ENCODE measurements around the gene IFT122. TPM values are rescaled to one million over a fixed set of nuclear protein-coding genes. Genes with fewer than 3 reads are reported as not detected.

IFT122 gene
- total RNA-seq, 2 donors from 2014 or later = 60.8 to 91.3 TPM

DNA sequence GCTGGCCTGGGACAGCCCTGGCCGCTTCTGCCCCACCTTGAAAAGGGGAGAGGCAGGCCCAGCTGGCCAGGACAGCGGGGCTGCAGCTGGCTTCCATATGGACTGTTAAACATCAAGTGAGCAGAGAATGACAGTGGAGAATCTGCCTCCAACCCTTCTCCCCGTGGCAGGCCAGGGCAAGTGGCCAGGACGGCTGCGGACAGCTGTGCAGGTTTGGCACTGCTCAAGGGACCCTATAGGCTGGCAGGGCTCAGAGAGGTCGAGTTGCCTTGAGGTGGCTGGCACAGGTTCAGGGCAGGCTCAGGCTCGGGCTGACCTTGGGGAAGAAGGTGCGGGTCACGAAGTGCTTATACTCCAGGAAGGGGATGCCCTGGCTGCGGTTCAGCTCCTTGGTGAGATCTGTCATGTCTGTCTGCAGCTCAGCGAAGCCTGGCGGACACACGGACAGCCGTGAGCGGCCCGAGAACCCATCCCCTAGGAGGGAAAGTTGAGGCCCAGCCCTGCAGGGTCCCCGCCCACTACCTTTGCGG, 127.2 kb downstream of the IFT122 start:
- TF ChIP-seq POLR2A (IDR thresholded peaks at IDR 0.05) (no peak), POLR2AphosphoS5 (IDR thresholded peaks at IDR 0.05) (no peak), CTCF (IDR thresholded peaks at IDR 0.05) (no peak)
- H3K27me3 ChIP-seq (replicated peaks; ENCODE audit: insufficient read depth) = no peaks in the 10 kb centered on the region
- 65% methylated on average over 18 of the region's 18 CpGs for WGBS
- intact Hi-C loops (cut with DNase I) = no loop called here
- no peak for DNase-seq (ENCODE audit: low spot score)
- no peaks in the 10 kb centered on the region for H3K4me1 ChIP-seq (replicated peaks)
- H3K4me3 ChIP-seq = no peak overlapping the region
- no peaks in the 10 kb centered on the region for H3K9me3 ChIP-seq
- no peaks in the 10 kb centered on the region for H3K36me3 ChIP-seq
- no peak overlapping the region for H3K27ac ChIP-seq

- no peaks in the 10 kb centered on the region for H3K27me3 ChIP-seq (replicated peaks; ENCODE audit: insufficient read depth)
- no peak overlapping the region for H3K27ac ChIP-seq
- WGBS = 49% methylated on average over 6 of the region's 6 CpGs
Measured at GRCh38 chr3:129567939-129568338, 127.9 kb downstream of the IFT122 start.

DNA sequence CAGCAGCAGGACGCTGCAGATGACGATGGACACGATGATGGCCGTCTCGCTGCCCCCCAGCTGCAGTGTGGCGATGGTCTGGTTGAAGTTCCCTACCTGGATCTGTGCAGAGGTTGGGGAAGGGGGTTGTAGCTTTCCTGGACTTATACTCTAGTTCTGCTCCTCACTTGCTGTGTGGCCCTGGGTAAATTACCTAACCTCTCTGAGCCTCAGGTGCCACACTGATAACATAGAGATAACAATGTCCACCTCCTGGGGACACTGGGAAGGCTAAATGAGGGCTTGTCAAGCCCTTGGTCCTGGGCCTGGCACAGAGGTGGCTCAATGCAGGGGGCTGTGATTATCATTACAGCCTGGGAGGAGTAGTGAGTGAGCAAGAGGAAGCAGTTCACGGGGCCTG, 129.8 kb downstream of the IFT122 start:
- no peaks in the 10 kb centered on the region for H3K27me3 ChIP-seq (replicated peaks; ENCODE audit: insufficient read depth)
- H3K9me3 ChIP-seq = no peaks in the 10 kb centered on the region
- no peak for DNase-seq (ENCODE audit: low spot score)
- TF ChIP-seq POLR2A (IDR thresholded peaks at IDR 0.05) (no peak), CTCF (IDR thresholded peaks at IDR 0.05) (no peak), POLR2AphosphoS5 (IDR thresholded peaks at IDR 0.05) (no peak)
- H3K4me3 ChIP-seq = no peak overlapping the region
- 96% methylated on average over 7 of the region's 7 CpGs for WGBS
- no peaks in the 10 kb centered on the region for H3K4me1 ChIP-seq (replicated peaks)
- intact Hi-C loops (cut with DNase I) = no loop called here
- no peaks in the 10 kb centered on the region for H3K36me3 ChIP-seq
- no peak overlapping the region for H3K27ac ChIP-seq

More at GRCh38 chr3:129567939-129568338, 127.9 kb downstream of the IFT122 start:
- no peak for DNase-seq (ENCODE audit: low spot score)
- Histone ChIP-seq H3K4me1 (replicated peaks) (no peaks in the 10 kb centered on the region), H3K9me3 (no peaks in the 10 kb centered on the region), H3K4me3 (no peak overlapping the region), H3K36me3 (no peaks in the 10 kb centered on the region)
- intact Hi-C loops (cut with DNase I) = no loop called here
- TF ChIP-seq POLR2A (IDR thresholded peaks at IDR 0.05) (no peak), POLR2AphosphoS5 (IDR thresholded peaks at IDR 0.05) (no peak), CTCF (IDR thresholded peaks at IDR 0.05) (no peak)

Small RNA genes within 50 kb of the gene (small RNA-seq; reads per million reads assigned to genes)
- gene SNORA7B = 22.4 to 26.7 reads per million in 2 donors

Other genes with a start within 250 kb of the IFT122 start
- 100 to 1,000 TPM; 143 to 220 TPM for gene COPG1, start 190.6 kb upstream of the IFT122 start, total RNA-seq
- 10 to 100 TPM; 29.1 to 34.9 TPM for gene HMCES, start 161.4 kb upstream of the IFT122 start, total RNA-seq
- gene EFCAB12, start 11.6 kb upstream of the IFT122 start, total RNA-seq = 10 to 100 TPM in 1 of 2 donors, 1 to 10 TPM in 1; 6.2 to 13.7 TPM
- 10 to 100 TPM; 20.6 to 34.0 TPM for gene MBD4, start 276 bp upstream of the IFT122 start, total RNA-seq
- under 1 TPM in 1 of 2 donors, not detected in 1; 0.23 TPM for gene RHO, start 88.4 kb downstream of the IFT122 start, total RNA-seq
- not detected for gene H1-8, start 103.0 kb downstream of the IFT122 start, total RNA-seq
- gene PLXND1, start 166.5 kb downstream of the IFT122 start, total RNA-seq = 10 to 100 TPM; 19.7 to 83.6 TPM